HG02981 (cell line): ENCODE data around the gene ALDOB.

ENCODE experiments used
- ATAC-seq: cut with Tn5 transposase; IDR thresholded peaks from one replicate; pipeline ENCODE4 v1.9.1; 2021; ENCODE audit warnings: mild to moderate bottlenecking, moderate library complexity; ENCODE audit not compliant: unreplicated experiment

Gene ALDOB

DNA sequence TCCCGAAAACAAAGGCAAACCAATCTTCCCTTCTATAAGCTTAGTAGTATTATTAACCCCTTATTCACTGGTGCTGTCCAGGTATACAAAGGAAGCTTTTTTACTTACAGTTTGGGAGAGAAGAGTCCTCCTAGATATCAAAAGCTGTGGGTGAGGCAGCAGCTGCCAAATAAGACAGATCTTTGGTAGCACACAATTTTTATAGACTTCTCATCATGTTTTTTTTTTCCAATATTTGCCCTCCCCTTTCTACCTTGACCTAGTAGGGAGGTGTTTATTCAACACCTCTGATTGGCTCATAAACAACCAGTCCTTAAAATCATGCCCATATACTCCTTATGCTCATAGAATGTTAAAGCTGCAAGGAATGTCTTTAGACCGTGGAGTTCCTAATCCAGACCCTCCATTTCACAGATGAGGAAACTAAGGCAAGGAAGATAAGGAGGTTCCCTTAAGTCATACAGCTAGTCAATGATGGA is at the start of gene ALDOB:
TSS of gene ALDOB (minus strand) at position 174 of the 479 bp plus-strand sequence. CDS start 4,887 bp downstream, outside the sequence.
- ATAC-seq = no peak

DNA sequence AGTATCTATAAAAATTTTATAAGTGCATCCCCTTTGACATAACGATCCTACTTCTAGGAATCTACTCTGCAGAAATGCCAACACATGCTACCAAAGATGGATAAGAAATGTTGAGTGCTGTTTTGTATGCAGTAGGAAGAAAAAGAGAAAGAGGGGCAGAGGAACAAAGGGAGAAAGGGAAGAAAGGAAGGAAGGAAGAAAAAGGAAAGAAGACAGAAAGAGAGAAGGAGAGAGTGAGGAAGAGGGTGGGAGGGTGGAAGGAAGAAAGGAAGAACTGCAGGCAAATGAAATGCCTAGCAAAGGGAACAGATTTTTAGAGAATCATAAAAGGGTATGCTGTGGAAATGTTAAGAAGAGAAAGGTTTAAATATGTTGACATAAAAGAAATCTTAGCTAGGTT is 48.5 kb upstream of the ALDOB start:
- no peak for ATAC-seq

DNA sequence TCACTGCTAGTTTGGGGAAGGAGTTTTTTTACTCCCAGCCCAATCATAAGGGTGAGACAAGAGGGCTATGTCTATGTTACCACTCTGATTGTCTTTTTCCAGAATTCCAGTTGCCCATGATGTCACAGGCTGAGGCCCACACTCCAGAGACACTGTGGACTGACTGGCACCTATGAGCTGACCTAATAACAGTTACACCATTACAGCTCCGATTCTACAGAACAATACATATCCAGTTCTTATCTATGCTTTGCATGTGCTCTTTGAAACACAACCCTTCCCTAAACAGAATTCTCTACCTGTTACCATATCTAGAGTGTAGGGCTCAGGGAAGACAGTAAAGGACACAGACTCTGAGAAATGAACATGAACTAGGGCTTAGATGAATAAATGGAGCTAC is 45.7 kb upstream of the ALDOB start:
- no peak for ATAC-seq

DNA sequence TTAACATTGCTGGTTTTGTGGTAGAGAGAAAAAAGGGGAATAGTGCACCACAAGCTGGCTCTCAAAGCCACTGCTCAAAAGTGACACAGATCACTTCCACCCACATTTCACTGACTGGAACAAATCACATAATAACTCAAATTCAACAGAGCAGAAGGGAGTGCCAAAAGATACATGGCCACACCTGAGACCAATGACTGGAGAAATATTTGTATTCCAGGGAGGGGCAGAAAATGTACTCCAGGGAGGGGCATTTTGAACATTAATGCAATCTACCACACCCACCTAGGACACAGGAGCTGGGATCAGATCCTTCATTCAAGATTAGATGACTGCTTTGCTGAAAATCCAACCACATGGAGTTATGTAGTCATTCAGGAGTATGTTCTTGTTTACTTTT is 44.8 kb upstream of the ALDOB start:
- ATAC-seq = no peak

DNA sequence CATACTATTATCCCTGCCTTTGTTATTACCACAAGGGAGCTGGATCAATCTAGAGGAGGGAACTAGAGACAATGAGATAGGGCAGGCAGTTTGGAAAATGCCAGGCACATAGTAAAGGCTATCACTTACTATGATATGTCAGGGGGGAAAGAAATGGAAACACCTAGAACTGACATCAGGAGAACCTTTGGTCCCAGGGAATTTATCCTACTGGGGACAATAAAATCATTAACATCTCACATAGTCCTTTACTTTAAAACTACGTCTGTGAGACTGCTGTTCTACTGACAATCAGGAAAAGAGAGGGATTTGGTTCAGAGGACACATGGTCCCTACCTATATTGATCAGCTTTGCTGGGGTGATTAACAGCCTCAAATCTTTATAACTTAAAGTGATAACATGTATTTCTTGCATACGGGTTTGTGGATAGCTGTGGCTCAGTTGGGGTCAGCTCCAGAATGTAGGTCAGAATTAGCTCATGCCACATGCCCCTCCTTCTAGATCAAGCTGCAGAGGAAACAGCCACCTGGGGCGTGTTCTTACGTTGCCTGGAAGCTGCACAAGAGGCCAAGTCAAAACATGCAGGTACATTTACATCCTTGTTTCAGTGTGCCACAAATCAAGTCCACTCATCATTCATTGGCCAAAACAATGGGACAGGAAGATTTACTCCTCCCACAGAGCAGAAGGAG is 43.9 kb upstream of the ALDOB start:
- ATAC-seq = no peak

DNA sequence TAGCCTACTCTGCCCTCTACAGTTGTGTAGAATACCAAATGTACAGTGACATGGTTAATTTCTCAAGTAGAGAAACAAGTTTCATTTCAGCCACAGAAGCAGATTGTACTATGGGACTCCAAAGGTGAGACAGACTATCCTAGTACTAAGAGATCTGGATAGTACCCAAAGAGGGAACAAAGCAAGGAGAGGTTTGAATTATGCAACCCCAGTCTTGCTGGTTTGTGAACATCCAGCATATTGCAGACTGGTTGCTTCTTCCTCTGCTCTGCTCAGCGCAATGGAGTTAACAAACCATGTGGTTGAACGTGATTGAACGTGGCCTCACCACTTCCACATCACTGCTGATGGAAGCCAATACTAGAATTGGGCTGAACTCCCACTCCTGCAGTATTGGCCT is 43.3 kb upstream of the ALDOB start:
- ATAC-seq = no peak

DNA sequence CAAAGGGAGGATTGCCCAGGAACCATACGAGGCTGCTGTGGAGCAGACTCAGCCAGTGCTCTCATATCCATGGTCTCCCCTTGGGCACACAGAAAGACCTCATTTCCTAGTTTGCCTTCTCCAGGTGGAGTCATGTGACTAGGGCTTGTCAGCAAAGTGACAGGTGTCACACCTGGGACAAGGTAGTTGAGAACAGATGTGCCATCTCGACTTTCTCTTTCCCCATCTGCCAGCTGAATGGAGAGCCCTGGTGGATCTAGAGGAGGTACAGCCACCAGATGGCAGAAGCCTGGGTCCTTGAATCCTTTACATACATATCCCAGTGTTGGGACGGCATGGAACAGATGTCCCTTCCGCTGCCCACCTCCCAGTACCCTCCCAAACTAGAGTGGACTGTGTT is 42.9 kb upstream of the ALDOB start:
- ATAC-seq = no peak

DNA sequence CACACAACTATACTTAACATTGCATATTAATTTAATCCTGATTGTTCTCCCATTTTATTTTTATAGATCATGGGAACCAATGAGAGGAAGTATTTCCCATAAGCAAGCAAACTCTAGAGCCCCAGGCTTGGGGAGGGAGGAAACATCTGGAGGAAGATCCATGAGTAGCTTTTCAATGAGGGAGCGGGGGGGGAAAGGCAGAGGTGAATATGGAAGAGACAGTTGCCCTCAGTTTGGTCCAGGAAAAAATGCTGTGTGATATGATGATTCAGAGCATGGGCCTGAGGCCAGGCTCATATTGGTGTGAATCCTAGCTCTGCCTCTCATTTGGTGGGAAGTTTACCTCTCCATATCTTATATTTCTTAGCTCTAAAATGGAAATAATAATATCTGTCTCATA is 42.2 kb upstream of the ALDOB start:
- ATAC-seq = no peak

DNA sequence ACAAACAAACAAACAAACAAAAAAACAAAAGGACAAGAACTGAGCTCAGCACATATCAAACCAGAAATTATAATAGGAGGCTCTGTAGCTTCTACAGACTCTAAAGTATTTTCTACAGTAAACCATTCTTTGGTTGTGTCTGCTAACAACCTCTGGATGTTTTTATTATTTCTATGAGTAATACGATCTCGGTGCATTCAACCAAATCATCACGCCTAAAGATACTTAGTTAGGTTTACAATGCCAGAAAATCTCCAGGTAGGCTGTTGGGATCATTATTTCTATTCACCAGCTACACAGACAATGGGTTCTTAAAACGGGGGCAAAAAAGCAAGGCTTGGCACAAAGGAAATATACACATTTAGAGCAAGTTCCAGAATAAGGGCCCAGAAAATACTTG is 41.6 kb upstream of the ALDOB start:
- ATAC-seq = no peak

DNA sequence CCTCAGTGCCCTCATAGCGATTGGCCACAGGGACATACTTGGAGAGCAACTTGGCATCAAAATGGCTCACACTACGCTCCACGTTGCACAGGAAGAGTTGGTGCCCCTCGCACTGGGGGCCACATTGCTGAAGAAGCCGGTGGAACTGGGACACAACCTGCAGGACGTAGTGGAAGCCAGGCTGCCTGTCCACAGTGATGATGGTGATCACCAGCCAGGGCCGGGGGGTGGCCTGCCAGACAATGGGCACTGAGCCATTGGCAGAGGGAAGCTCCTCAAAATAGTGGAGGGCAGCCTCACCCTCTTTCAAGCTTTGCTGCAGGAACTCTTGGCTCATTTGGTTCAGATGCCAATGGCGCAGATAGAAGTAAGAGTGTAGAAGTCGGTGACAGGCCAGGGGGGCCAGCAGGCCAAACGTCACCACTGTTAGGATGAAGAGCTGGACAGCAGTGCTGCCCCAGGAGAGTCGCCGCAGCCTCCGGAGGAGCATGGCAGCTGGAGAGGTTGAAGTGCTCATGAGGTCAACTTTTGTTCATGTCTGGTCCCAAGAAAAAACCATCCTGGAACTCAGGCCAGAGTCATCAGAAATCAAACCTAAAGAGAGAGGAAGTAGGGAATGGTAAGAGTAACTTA is 41.1 kb upstream of the ALDOB start:
- ATAC-seq = no peak

DNA sequence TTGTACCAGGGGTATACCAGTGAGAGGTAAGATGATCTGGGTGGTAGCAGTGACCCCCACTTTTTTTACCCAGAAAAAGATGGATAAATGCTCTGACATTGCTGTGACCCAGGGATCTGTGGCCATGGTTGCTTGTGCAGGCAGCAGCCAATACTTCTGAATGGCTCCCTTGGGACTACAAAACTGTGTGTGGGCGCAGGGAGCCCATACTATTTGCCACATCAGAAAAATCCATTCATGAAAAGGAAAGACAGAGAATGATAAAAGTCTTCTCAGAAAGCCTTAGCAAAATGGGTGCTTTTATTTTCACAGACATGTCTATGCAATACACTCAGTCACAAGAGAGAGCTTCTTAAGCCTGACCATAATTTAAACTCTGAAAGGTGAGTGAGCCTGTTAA is 37.3 kb upstream of the ALDOB start:
- no peak for ATAC-seq

DNA sequence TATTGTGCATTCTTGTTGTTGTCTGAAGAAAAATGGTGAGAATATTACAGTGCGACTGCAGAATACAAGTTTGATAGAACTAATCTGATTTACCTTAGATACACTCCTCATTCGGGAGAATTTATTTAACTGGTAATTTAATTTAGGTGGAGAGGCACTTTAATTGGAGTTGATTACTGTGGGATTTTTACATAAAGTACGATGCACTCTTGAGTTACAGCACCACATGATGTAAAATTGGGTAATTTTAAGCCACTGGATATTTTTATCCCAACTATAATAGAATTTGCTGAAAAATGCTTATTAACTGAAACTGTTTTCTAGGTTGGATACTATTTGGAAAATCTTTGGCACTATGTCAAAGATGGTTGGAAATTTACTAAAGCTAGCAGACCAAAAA is 35.4 kb upstream of the ALDOB start:
- no peak for ATAC-seq

DNA sequence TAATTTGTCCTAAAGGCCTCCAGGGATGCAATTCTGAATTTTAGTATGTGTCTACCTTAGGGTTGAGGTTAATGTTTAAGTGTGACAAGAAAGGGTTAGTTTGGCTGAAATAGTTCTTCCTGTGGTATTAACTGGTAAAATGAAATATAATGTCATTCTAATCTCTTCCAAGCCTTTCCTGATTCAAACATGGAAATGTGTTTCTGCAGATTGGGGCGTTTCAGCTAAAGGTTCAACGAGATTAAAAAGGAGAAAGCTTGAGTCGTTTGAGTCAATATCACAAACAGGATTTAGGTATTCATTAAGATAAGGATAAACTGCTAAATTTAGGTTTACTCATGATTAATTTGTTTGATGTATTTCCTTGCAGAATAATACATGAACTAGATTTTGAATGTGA is 34.4 kb upstream of the ALDOB start:
- ATAC-seq = no peak

DNA sequence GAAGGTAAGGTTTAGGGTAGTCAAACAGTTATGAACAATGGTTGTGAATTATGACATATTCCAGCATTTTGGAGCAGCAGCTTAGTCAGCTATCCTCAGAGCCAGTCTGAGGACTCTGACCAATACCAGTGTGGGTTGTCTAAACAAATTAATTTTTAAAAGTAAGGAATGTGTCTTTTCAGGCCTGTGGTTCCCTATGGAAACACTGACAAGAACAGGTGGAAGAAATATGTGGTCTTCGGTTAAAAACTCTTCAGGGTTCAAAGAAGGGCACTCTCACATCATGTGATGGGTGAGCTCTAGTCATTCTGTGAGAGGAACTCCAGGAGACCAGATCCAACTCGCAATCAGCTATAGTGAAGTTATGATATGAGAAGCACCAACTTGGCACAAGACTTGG is 33.5 kb upstream of the ALDOB start:
- ATAC-seq = no peak

DNA sequence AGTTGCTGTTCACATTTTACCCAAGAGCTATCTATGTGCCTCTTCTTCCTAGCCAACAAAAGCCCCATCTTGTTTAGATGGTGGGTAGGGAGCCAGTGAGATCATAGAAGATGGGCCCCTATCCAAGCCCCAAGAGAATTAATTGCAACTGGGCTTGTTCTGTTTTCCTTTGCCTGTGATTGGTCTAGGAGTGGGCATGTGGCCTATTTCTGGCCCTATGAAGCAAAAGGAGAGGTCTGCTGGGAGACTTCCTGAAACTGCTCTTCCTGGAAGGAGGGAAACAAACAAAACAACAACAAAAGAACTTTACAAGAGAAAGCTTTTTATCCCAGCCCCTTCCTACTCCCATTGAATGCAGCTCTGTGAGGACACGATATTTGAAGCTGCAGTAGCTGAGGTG is 32.5 kb upstream of the ALDOB start:
- ATAC-seq = no peak

DNA sequence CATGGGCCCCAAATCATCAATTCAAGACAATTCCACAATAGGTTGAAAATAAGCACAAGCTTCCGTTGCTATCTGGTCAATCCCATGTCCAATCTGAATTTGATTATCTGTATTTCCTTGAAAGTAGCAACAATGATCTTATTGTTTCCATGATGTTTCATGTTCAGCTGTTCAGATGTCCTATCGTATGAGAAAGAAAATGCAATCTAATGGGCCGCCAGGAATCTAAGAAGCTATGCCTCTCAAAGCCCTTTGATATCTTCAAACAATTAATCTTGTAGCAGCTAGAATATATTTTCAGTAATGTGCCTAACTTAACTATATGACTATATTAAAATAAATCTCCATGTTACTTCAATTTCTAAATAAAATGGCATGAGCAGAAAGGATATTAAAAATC is 32.1 kb upstream of the ALDOB start:
- no peak for ATAC-seq

DNA sequence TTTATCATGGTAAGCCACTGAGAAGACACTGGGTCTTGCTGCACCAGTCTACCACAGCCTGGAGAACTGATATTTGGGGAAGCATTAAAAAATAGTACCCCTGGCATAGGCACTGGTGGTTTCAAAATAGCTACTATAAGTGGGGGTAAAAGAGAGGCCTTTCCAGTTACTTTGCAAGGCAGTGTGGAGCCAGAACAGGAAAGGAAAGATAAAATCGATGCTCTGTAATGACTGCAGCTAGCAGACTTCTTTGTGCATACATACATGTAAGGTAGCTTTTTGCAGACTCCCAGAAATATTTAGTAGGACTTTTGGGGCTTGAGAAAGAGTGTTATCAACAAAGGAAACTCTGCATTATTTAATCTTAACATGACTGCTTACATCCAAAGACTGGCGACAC is 31.3 kb upstream of the ALDOB start:
- ATAC-seq = no peak

DNA sequence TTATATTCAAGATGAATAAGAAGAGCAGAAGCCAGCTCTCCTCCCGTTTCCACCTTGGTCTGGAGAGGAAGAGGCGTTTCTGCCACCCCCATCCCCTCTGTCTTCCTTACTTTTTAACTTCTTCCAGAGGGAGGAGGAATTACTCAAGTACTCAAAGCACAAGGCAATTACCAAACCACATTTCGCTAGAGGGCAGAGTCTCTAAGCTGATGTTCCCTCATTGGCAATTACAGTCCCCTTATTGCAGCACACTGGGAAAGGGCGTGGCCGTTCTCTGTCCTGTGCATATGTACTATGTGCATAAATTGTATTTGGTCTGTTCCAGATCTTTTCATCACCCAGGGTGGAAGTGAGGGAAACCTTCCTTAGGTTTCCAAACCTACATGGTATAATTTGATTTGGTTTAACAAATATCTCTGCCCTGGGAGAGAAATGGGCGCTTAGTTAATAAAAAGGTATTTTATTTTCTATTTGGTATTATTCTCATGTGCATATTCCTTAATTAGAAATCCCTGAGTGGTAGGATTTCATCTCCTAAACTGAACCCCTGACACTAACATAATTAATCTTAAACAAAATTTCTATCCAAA is 29.8 kb upstream of the ALDOB start:
- no peak for ATAC-seq

DNA sequence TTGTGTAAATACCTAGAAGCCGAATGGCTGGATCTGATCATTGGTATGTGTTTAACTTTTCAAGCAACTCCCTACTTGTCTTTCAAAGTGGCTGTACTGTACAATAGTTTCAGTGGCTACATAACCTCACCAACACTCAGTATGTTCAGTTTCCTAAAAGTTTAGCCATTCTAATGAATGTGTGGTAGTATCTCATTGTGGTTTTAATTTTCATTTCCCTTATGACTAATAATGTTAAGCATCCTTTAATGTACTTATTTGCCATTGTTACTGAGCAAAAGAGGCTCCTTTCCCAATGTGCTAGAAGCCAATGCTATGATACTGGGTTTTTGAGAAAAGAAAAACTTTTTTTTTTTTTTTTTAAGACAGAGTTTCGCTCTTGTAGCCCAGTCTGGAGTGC is 27.8 kb upstream of the ALDOB start:
- ATAC-seq = no peak

DNA sequence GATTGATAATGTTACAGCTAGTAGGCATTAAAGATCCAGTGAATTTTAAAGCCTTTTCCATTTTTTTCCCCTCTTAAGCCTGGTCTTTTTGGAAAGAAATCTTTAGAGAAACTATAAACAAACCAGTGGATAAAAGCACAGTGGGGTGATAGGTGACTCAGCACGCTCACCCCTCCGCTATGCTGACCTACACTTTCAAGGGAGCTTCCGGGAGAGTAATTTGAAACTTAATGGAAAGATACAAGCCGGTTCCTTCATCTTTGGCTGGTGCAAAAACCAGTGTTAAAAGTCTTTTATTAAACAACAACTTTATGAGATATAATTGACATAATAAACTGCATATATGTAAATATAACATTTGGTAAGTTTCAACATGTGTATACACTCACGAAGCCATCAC is 27.0 kb upstream of the ALDOB start:
- no peak for ATAC-seq

DNA sequence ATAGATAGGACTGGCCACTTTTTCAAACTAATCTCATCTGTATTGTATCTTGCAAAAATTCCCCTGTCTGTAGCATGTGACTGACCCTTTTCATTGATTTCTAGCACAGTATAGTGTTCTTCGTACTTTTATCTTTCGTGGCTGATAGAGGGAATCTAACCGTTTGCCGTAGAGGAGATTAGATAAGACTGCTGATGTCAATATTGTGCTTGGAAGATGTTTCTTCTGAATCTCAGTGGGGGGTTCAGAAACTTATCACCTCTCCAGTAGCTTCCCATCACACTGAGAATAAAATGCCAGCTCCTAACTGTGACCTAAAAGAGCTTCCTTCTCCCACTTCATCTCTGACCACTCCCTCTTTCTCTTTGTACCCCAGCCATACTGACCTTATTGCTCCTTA is 25.4 kb upstream of the ALDOB start:
- no peak for ATAC-seq

DNA sequence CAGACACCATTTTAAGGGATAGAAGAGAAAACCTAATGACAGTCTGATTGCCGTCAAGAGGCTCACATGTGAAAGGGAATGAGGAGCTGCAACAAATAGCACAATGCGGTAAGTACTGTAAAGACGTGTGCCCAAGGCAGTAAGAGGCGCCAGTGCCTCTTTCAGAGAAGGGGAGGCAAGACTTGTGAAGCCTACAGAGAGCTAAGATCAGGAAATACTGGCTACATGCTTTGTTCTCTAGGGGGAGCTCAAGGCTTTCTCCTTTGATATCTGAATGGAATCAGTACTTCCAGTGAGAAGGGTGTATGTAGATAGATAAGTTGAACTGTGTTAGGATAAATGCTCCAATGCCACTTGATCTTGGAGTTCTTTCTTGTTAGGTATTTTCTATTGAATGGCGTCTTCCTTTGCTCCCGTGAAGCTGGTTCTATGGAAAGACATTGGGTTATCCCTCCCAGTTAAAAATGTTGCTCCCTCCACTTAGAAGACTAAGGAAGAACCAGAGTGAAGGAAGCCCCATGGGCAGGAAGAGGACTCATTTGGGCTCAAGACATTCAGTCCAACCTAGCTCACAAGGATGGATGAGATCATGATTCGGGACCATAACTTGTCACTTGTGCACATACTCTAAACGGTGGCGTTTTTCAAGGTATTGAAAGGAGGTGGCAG is 23.5 kb upstream of the ALDOB start:
- ATAC-seq = peak; percentile 83
